Measurements from ENCODE around the gene WDR47.
"Not testable (repeated sequence)": the region's sequence is repeated elsewhere in the genome, so short reads cannot be mapped to it uniquely, and the experiment has no call there.

WDR47 gene

DNA sequence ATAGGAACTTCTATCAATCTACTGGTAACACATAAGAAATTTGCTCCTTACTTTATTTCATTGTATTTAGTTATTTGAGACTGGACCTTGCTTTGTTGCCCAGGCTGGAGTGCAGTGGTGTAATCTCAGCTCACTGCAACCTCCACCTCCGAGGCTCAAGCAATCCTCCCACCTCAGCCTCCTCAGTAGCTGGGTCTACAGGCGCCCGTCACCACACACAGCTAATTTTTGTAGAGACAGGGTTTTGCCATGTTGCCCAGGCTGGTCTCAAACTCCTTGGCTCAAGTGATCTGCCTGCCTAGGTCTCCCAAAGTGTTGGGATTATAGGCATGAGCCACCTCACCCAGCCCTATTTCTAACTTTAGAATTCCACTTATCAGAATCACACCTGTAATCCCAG lies 10.2 kb upstream of the WDR47 start:
- not testable (repeated sequence) for DNase-seq

DNA sequence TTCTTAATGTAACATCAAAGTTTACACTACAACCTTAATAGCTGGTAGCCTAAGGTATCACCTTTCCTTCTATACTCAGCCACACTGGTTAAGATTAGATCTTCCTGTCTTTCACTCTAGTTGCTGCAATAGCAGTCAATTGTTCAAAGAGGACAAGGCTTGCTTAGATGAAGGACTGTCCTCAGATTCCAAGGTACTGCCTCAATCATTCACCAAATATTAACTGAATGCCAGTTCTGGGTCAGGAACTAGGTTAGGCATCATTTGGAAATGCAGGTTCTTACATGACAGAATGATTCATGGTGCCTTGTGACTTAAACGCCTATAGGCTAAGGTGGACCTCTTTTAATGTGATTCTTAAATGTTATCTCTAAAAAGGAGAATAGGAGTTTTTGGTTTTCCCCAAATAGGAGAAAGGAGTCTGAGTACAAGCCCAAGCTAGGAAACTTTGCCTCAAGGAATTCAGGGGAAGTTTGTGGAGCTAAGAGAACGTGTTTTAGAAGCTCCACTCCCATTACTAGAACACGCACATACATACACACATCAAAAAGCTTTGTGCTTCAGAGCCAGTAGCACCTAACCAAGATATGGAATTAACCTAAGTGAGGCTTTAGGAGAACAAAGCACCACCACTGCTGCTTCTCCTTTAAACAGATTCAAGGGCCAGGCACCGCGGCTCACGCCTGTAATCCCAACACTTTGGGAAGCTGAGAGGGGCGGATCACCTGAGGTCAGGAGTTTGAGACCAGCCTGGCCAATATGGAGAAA lies 8.5 kb upstream of the WDR47 start:
- DNase-seq: no peak

GRCh38 chr1:109048335-109048734 lies 6.4 kb upstream of the WDR47 start:
- DNase-seq: no peak

- no peak for DNase-seq
Measured at GRCh38 chr1:109047339-109047738, 5.4 kb upstream of the WDR47 start.

DNA sequence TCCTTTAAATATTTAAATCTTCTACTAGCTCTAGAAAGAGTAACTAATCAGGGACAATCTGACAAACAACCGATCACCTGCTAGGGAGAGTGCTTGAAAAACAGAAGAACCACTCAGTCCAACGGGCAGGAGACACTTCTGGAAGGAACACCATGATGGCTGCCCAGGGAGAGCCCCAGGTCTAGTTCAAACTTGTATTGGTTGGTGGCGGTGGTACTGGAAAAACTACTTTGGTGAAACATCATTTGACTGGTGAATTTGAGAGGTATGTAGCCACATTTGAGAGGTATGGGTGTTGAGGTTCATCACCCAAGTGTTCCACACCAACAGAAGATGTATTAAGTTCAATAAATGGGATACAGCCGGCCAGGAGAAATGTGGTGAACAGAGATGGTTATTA lies 4.8 kb upstream of the WDR47 start:
- DNase-seq: no peak

DNA sequence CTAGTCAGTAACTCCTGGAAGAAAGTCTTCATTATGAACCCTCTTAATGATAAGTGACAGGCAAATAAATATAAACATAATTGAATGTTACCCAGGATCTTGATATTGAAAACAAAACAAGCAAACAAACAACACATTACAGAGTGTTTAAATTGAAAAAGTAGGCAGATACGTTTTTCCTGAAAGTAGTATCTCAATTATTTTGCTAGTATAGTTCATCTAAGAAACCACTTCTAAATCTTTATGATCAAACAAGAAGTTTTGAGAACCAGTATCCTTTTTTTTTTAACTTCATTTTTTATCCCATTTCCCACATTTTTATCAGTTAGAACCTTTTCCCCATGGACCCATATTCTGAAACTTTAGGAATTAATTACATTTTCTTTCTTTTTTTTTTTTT lies 3.7 kb upstream of the WDR47 start:
- no peak for DNase-seq

GRCh38 chr1:109040989-109041620 lies 797 bp downstream of the WDR47 start:
- DNase-seq: peak; percentile 12

GRCh38 chr1:109040627-109040988 lies 1.3 kb downstream of the WDR47 start:
- DNase-seq: no peak

GRCh38 chr1:109034382-109034781 lies 7.5 kb downstream of the WDR47 start:
- DNase-seq: no peak

- DNase-seq: not testable (repeated sequence)
Measured at GRCh38 chr1:109029493-109029892, 12.4 kb downstream of the WDR47 start.

DNA sequence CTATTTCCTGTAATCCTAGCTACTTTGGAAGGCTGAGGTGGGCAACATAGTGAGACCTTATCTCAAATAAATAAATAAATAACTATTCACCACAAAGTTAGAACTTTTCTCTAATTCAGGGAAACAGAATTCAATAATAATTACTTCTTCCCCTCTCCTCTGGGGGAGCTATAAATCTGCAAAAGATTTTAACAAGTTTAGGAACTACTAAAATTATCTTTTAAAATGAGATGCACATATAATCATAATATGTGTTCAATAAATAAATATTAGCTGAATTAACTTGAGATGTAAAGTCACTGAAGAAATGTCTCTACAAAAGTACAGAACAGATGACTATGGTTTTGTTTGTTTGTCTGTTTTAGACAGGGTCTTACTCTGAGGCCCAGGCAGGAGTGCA lies 14.1 kb downstream of the WDR47 start:
- DNase-seq: no peak

DNA sequence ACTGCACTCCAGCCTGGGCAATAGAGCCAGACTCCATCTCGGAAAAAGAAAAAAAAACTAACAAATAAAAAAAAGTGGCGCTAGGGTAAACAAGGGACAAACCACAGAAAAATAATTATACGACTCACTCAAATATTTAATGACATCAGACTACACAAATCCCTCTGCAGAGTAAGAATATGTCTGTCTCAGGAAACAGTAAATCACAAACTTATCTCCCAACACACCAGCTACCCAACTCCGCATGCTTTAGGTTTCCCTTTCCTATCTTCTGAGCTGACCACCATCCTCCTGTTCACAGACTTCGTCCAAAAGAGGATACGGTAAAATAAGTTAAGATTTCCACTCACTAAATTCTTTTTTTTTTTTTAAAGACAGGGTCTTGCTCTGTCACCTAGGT lies 16.2 kb downstream of the WDR47 start:
- peak; percentile 23 for DNase-seq

- DNase-seq: peak; percentile 16
Measured at GRCh38 chr1:109024646-109025045, 17.3 kb downstream of the WDR47 start.

GRCh38 chr1:109020693-109021257 lies 21.1 kb downstream of the WDR47 start:
- DNase-seq: no peak

- not testable (repeated sequence) for DNase-seq
Measured at GRCh38 chr1:109017719-109018118, 24.2 kb downstream of the WDR47 start.

- no peak for DNase-seq
Measured at GRCh38 chr1:109017134-109017533, 24.8 kb downstream of the WDR47 start.

DNA sequence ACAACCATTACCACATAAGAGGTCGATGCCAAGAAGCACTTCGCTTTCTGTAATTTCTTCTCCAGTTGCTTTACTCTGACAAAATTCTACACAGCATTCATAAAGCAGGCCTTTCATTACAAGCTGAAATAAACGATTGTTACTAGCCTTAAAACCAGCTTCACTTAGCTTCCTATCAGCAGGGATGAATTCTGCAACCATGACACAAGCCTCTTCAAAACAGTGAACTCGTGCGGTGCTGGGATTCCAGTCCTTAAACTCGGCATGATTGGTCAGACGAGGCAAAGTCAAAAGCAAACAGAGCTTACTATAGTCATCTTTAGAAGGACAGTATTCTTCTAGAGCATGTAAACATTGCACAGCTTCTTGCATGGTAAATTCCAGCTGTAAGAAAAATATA lies 30.6 kb downstream of the WDR47 start:
- DNase-seq: no peak

DNA sequence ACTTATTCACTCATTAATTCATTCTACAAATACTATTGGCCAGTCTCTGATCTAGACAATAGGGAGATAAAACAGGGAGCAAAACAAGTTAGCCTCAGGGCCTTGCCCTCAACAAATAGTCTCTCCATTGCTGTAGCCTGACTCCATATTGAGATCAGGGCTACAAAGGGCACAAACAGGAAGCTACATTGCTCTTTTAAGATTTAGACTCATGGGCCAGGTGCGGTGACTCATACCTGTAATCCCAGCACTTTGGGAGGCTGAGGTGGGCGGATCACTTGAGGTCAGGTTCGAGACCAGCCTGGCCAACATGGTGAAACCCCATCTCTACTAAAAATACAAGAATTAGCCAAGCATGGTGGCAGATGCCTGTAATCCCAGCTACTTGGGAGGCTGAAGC lies 45.3 kb downstream of the WDR47 start:
- DNase-seq: not testable (repeated sequence)

DNA sequence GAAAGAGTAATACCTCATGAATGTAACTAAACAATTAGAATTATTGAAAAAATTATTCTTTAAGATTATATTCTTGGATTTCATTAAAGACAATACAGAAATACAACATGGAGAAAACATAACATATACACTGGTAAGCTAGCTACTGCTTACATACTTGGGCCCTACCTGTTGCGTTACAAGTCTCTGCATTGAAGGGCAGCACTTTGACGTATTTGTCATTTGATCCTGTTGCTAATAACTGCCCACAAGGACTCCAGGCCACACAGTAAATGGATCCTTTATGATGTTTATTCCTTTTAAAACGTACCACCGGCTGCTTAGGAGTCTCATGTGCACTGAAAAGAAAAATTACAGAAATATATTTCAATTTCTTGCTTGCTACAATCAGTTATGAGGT lies 58.8 kb downstream of the WDR47 start:
- no peak for DNase-seq

DNA sequence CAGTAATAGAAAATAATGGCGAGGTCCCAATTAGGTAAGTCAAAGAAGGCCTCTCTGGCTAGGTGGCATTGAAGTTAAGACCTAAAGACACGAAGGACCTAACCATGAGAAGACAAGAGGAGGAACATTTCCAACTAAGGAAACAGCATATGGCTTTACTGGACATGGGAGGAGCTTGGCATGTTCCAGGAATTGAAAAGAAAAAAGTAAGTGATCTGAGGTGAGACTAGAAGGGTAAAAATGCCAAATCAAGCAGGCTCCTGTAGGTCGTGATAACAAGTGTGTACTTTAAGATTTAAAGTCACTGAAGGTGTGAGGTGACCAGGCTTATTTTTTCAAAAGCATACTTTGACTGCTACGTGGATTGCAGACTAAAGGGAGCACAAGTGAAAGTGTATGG lies 65.2 kb downstream of the WDR47 start:
- DNase-seq: no peak

DNA sequence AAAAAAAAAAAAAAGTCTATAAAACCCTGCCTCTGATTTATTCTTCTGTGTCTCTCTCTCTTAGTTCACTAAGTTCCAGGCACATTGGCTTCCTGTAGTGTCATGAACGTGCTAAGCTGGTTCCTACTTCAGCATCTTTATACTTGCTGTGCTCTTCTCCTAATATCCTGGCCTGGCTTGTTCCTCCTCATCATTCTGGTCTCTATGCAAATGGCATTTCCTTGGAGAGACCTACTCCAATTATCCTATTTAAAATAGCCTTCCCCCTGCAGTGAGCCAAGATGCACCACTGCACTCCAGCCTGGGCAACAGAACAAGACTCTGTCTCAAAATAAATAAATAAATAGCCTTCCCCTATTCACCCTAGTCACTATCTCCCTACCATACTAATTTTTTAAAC lies 69.0 kb downstream of the WDR47 start:
- DNase-seq: no peak

- no peak for DNase-seq
Measured at GRCh38 chr1:108969346-108969745, 72.6 kb downstream of the WDR47 start.

DNA sequence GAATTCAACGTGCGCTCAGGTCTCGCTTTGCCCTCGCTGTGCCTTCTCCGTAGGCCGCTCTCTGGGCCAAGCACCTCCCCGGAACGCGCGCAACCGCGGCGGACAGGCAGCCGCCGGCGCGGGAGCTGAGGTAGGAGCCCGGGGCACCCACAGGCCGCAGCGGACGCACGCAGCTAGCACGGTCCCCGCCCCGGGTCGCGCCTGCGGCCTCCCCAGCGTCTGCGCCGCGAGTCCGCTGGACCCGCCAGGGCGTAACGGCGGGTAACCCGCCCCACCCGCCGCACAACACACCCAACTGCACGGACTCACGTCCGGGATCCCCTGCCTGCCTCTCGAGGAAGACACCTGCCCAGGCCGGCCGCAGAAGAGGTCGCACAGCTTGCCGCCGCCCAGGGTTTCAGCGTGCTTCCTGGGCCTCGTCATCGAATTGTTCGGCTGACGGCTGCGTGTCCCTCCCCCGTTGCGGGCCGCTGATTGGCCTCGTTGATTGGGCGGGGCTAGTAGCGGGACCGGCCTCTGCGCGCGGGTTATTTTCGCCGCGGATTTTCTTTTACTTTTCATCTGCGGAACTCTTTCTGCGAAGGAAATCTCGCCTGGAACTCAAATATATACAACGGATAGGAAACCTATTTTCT lies 78.7 kb downstream of the WDR47 start, which contains the start of gene CLCC1:
Gene CLCC1, minus strand, starts transcription at position 433 of the 635 bp plus-strand sequence. CDS start 13,047 bp downstream, outside the sequence.
- peak; percentile 92 for DNase-seq

GRCh38 chr1:108962681-108963051 lies 79.2 kb downstream of the WDR47 start:
- peak; percentile 0 for DNase-seq

Data from fibroblast of skin of back (primary cell).